T-helper 1 cell treated with Interleukin-12 subunit alpha and Interleukin-12 subunit beta and Interleukin-4 antibody, amounts not matched to agents 30 ng/mL and 1 ng/mL, for 36 hours (primary cell): ENCODE results near the gene KLF9. TPM values are rescaled to one million over a fixed set of nuclear protein-coding genes. Genes with fewer than 3 reads are reported as not detected.

ENCODE experiments used
- intact Hi-C: fragments of 100-400 bp; cut with micrococcal nuclease; formaldehyde crosslinking; loops from one replicate; pipeline ENCODE4 v1.15.1; 2024
- total RNA-seq: library from RNA; stranded (reverse); gene quantifications from 2 replicates; pipeline ENCODE4 v1.2.3, GENCODE V29; 2022

The KLF9 gene
- total RNA-seq, 1 donor from 2014 or later, result 10.7 TPM

DNA sequence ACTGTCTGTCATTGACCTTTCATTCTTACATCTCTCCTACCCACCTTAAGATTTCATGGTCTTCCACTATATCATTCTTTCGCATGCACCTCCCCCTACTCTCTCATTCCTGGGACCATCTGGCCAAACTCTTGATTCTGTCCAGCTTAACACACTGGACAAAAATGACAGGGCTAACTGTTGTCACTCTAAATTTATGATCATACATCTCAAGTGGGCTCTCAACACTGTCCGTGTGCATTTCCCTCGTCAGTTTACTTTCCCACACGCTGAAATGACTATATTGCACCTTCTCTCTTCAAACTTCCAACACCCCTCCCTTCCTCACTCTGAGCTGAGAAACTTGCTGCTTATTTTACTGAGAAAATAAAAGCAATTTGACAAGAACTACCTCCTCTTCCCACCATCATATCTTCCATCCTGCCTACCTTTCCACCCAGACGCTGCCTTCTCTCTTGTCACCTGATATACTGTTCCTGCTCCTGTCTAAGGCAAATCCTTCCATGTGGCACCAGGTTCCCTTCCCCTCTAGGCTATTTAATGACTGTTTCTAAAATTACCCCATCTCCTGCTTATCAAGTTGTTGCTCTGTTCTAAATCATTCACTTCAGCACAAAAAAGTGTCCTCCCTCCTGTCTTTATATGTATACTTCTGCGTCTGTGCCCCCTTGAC is 8.1 kb upstream of the KLF9 start:
- intact Hi-C loops, result loop anchor here (2.0 kb wide), 1 partner anchor 14 kb away; no protein-coding TSS in a partner anchor

DNA sequence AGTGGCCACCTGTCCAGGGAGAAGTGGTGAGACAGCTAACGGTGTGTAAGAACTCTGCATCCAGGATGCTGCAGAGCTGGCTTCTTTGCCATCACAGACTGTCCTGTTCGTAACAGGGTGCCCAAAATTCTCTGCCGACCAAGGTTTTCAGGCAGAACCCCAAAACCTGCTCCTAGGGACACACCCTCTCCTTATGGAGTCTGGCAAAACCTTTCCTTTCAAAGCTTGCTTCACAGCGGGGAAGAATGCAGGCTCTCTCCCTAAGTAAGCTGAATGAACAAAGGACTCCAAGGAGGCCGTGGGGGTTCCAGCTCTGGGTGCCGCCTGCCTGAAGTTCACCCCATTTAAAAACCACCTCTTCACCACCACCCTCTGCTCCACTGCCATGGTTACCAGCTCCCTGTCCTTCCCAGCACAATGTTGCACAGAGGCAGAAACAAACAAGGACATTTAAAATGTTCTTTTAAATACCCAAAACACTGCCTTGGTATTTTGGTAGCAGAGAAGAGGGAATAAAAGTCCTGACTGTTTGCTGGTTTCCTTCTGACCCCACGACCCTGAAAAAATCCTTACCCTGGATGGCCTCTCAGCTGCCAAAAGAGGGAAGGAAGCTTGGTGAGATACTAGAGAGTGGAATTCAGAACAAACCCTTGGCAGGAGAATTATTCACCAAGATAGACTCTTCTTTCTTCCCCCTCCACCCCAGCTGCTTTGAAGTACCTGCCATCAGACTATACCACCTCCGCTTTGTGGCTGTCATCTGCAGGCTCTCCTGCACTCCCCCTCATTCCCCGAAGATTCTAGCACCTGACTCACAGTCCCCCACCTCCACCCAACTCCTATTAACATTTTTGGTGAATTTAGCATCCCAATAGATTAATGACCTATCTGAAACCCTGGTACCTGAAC is 7.1 kb upstream of the KLF9 start:
- intact Hi-C loops, result loop anchor here (2.0 kb wide), 3 partner anchors 15 to 99 kb away; no protein-coding TSS in a partner anchor

DNA sequence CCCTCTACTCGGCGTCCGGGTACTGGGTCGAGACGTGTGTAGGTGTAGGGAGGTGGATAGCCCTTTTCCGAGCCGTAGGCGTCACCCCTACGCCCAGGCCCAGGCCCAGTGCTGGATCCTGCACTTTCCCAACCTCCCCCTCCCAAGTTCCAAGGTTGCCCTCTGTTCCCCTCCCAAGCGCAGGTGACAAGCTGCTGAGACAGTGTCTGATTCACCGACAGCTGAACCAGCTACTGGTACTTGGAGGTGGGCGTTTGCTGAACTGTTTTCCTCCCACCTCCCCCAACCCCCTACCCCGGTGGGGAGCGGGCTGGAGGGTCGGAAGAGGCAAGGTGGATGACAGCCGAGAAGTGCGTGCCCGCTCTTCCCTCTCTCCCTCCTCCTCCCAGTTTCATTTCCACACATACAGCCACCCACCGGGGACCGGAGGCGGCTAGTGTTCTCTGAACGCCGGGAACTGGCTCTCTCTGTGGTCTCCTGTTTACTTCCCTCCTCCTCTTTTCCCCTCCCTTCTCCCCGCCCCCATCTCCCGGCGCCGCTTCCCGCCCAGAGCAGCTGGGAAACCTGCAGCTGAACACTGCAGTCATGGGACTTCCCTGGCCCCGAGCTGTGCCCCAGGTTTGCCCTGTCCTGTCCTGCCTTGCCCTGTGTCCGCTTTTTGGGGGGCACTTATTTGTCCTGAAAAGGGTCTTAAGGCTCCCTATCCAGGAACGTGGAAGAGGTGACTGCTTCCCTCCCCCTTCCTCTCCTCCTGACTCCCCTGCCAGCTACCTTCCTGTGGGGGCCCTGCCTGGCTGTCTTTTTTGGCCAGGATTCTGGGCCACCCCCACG is 6.2 kb upstream of the KLF9 start:
- intact Hi-C loops, result loop anchor here (1.0 to 2.0 kb wide), 6 partner anchors 9 to 182 kb away; no protein-coding TSS in a partner anchor

DNA sequence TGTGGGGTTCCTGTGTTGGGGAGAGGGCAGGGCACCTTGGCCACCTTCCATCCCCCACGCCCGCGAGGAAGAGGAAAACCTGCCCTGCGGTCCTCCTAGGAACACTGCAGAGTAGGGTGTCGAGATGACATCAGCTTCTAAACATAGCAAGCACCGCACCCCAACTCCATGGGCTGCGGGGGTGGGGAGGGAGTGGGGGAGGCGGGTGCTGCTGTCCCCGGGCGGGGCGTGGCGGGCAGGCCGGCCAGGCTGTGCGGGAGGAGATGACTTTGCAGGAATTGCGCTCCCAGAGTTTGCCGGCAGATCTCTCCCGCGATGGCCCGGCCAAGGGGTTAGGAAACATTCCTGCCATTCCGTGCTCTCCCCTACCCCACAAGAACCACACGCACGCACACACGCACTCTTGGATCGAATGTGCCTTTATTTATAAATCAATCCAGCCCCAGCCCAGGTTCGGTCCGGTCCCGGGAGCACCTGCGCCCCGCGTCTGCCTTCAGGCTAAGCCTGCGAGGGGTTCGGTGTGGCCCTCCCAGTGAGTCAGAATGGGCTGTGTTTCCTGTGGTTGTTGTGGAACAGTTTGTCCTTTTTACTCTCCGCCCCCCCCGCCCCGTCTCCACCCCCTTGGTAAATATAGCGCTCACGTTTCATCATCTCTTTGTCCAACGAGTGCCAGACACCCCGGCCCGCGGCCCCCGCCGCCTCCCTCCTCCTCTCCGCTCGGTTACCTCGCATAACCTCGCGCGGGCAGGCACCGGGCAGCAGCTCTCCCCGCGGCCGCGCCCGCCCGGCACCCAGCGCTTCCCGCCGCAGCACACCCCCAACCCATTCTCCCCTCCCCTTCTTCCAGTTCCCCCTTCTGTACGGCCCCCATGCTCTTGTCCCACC is 5.3 kb upstream of the KLF9 start:
- intact Hi-C loops, result loop anchor here (1.0 to 10.0 kb wide), 9 partner anchors 8 to 1525 kb away; partner anchors contain the start of genes ABHD17B and C9orf85

DNA sequence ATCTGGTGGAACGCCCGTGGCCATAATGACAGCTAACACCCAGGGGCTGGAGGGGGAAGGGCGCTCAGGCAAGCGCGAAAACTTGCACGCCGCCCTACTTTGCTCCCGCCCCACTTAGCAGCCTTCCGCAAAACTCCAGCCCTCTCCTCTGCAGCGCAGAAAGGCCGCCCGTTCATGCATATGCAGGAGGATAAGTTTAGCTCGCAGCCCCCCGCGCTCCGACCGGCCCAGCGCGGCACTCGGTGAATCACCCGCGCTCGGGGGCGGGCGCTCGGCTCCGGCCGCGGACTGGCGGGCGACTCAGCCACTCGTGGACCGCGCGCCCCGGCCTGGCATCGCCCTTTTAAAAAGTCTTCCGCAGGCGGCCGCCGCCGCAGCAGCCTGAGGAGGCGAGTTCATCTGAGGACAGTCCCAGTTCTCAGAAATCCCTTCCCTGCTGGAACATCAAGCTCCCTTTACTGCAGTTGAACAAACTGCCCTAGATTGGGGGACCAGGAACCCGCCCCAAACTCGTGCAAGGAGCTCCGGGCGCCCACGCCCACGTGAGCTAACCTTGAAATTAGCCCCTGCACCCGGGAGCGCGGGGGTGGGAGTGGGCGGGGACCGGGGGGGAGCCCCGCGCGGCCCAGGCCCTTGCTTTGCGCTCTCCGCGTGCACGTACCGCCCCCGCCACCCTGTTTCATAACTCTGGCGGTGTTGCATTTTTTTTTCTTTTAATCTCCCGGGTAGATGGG is 4.5 kb upstream of the KLF9 start:
- intact Hi-C loops, result loop anchor here (1.0 to 10.0 kb wide), 3 partner anchors 21 to 1524 kb away; partner anchors contain the start of genes ABHD17B and C9orf85

DNA sequence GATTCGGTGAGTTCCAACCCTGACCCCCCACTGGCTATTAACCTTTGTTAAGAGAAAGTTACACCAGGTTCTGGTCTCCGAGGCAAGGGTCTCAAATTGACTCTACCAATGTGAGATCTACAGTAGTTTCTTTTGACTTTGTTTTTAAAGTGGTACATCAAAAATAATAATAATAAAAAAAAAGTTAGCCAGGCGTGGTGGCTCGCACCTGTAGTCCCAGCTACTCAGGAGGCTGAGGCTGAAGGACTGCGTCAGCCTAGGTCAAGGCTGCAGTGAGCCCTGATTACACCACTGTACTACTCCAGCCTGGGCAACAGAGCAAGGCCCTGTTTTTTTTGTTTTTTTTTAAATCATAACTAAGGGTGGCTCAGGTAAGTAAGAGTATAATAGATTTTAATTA is 1.0 kb upstream of the KLF9 start:
- intact Hi-C loops, result loop anchor here (2.0 to 10.0 kb wide), 2 partner anchors 1521 to 1949 kb away; partner anchors contain the start of gene ZFAND5

DNA sequence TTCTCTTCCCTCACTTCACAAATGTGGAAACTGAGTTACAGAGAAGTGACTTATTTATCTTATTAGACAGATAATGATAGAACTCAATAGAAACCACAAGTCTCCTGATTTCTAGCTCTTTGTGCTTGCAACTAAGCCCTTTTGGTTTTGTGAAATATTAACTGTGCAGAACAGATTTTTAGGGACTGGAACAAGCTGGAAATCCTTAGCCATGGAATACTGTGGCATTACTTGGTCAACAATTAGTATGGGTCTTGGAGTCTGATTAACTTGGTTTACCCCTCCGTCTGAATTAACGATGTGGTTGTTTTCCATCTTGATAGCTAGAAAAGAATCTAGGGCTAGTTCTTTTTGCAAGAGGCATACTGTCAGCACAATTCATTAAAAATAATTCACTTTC is 584 bp upstream of the KLF9 start:
- intact Hi-C loops, result loop anchor here (2.0 to 10.0 kb wide), 2 partner anchors 1520 to 1950 kb away; partner anchors contain the start of gene ZFAND5

DNA sequence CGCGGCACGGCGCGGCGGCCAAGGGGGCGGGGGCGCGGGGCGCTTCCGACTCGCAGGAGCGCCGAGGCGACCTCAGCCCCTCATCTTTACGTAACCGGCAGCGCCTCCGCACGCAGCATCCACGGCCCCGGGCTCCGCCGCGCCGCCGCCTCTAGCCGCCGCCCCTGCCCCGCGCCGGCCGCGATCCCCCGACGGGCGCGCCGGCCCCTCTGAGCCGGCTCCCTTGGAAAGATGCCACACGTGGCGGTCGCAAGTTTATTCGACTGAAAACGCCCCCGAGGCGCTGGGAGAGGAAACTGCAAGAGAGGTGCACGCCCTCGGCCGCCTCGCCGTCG is 1.0 kb downstream of the KLF9 start:
- intact Hi-C loops, result loop anchor here (5.0 to 10.0 kb wide), 4 partner anchors 1231 to 1519 kb away; partner anchors contain the start of gene CEMIP2

DNA sequence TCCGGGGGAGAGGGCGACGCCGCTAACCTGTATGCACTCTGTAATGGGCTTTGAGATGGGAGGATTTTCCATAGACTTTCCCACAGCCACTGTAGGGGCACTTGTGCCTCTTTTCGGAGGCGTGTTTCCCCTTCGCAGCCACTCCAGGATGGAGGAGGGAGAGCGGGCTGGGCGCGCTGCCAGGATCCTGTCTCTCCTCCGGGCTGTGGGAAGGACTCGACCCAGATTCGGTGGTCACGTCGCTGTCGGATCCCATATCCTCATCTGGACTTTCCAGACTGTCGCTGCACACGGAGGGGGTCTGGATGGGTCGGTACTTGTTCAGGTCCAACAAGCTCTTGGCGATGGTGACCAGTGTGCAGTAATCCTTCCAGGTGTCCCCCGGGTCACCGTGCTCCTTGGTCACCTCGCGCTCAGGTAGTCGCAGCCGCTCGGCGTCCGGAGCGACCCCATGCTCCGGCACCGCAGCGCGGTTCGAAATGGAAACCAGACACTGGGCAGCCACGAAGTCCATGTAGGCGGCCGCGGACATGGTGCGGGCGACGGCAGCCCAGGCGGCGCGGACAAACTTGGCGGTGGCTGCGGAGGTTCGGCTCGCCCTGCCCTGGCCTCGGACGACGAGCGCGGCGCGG is 1.5 kb downstream of the KLF9 start:
- intact Hi-C loops, result loop anchor here (5.0 to 10.0 kb wide), 4 partner anchors 1231 to 1518 kb away; partner anchors contain the start of gene CEMIP2

DNA sequence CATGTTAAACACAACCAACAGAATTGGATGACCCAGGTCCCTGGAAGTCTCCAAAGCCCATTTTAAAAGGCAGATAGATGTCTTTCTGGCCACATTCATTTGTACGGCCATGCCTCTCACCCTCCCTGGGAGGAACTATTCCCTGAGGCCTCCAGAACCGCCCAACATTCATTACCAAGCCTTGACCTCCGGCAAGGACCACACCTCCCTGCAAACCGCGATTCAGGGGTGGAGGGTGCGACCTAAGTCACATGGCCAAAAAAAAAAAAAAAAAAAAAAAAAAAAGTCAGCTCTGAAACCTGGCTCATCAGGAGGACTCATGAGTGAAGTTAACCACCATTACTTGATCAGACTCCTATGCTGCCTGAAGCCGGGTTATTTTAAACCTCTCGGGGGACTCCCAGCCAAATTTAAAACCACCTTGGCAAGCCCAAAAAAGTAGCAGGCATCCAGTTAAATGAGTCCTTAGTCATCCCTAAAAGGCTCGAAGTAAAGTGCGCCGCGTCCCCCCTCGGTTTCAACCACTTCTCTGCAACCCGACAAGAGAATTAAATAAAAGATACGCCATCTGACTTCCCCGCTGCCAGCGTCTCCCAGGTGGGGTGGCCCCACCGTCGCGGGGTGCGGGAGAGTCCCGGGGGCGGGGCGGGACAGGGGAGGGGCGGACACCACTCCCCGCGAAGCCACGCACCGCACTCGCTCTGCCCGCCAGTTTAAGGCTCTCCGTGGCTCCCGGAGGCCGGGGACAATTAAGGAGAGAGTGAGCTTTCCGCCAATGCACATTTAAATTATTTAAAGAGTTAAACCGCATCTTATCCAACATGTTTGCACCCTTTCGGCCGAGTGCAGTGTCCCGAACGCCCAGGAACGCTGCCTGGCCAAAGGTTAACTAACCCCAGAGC is 2.3 kb downstream of the KLF9 start:
- intact Hi-C loops, result loop anchor here (1.0 to 10.0 kb wide), 11 partner anchors 8 to 1517 kb away; partner anchors contain the start of genes ABHD17B, C9orf85 and CEMIP2

DNA sequence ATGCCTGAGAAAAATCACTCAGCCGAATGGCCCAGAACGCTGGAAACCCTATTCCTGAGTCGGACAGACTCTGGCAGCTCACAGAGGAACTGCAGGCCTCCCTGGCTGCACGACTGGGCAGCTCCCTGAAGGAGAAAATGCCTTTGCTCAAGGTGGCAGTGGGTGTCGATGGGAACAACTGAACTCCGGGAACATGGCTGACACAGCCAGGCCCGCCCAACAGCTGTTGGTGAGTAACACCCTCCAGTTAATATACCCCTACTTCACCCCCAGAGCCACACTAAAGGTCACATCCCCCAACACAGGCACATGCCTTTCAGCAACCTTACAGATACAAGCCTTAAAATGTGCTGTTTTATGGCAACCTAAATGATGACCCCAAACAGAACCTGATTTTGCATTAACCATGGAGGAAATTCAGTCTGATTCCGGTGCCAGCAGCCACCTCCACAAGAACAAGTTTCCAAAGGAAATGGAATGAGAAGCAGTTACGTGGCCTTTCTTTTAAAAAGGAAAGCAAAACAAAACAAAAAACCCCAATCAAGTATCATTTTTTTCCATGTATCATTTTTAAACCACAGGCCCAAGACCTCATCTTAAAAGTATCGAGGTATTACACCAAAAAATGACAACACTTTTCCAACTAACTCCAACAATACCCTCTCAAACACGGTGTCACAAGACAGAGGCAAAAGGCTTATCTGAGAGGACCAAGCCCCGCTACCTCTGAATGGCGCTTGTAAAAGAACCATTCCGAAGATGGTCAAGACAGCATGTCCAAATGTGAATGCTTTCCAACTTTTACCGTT is 3.1 kb downstream of the KLF9 start:
- intact Hi-C loops, result loop anchor here (1.0 to 10.0 kb wide), 11 partner anchors 9 to 1517 kb away; partner anchors contain the start of genes ABHD17B, C9orf85 and CEMIP2

DNA sequence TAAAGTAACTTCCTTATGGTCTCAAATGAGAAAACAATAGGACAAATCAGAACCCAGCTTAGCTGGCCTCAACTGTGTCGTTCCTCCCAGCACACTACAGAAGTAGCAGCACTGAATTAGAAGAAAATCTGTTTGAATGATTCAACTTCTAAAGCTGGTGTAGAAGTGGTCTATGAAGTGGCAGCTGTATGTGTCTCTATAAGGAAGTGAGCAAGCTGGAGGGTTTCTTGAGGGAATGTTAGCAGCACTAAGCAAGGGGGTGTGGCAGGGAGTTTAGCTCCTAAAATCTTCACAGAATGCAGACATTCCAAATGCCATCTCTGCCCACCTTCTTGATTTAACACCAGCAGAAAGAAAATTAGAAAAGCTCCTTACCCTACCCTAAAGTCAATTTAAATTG is 4.1 kb downstream of the KLF9 start:
- intact Hi-C loops, result loop anchor here (1.0 to 10.0 kb wide), 7 partner anchors 60 to 1516 kb away; partner anchors contain the start of genes CEMIP2 and SMC5

DNA sequence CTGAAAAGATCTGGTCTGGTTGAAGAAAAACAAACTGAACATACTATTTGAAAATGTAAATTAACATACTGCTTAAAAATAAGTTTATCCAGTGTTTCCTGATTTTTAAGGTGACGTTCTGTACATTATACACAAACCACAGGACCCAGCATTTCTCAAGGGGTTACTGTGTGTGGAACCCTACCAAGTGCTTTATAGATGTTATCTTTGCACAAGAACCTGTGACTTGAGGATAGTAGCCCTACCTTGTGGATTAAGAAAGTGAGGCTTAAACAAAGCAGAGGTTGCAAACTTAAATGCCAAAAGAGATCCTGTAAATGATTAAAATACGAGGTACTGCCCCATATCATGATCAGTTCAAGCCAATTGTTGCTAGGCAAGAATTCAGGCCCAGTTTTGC is 4.7 kb downstream of the KLF9 start:
- intact Hi-C loops, result loop anchor here (1.0 to 10.0 kb wide), 7 partner anchors 59 to 1515 kb away; partner anchors contain the start of genes CEMIP2 and SMC5

DNA sequence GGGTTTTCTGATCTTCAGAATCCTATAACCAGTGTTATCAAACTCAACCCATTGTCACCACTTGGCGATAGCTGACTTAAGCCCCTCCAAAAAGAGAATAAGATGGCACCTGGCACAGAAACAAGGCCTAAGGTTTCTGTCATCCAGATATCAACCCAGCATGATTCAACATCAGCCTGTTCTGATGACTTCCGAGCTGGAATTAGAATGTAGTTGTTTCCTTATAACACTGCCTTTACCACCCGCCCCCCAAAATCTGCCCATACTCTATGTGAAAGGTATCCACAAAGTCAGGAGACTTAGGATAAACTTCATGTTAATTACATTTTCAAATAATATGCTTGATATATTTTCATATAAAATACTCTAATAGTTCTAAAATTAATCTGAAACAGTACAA is 5.2 kb downstream of the KLF9 start:
- intact Hi-C loops, result no loop called here

DNA sequence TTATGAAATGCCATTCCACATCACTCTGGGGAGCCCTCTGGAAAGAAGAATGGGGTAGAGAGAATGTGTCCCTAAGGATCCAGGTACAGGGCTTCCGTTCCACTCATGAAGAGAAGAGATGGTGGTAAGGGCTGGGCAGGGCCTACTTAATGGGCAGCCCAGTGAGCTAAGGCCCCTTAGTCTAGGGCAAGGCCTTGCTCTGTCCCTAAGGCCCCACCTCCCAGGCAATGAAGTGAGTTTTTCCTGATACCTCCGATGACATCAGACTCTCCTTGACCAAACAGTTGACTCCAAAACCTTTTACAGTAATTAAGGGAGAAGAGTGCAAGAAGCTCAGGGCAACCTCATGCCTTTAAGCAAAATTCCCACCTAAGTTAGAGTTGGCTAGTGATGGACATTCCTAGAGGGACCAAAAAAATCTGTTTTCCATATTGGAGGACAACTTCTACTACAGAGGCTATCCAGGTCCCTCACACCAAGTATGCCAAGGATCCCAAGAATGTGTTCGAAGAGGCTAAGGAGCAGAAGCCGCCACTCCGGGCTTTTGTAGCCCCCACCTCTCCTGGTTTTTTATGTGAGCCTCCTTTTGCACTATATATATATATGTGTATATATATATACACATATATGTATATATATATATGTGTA is 5.9 kb downstream of the KLF9 start:
- intact Hi-C loops, result no loop called here

DNA sequence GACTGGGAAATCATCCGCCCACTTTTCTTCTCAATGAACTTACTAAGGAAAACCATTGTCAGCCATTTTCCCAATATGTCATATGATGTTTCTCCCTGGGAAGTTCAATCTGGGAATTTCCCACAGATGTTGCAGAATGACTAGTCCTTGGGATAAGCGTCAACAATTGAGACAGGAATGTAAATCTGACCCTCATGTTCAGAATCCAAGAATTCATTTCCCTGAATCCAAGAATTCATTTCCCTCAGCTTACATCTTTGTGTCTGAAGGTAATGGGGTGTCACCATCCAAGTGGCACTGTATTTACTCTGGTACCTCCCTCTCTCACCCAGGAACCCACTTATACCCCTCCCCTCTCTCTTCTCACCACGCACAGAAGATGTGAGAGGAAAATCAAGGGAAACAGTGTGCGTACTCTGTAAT is 7.4 kb downstream of the KLF9 start:
- intact Hi-C loops, result loop anchor here (2.0 kb wide), 1 partner anchor 14 kb away; no protein-coding TSS in a partner anchor
